Esophagus muscularis mucosa (tissue), 4 donors: ENCODE data around the gene IPPK. TPM values are rescaled to one million over a fixed set of nuclear protein-coding genes. Genes with fewer than 3 reads are reported as not detected.

Experiments used
- DNase-seq: peaks from one replicate; pipeline ENCODE4 v3.0.0-alpha.2; 2017; ENCODE audit errors: extremely low spot score
- H3K27ac ChIP-seq, 4 donors: fragments of 200-600 bp; sonication (generic); replicated peaks in 1 of 4; 1 replicate in 3 of 4; 2 replicates in 1 of 4; pipeline ENCODE4 v1.5.1; 2016 to 2019; ENCODE audit warnings: mild to moderate bottlenecking in 1 of 4
- H3K27me3 ChIP-seq, 4 donors: fragments of 200-600 bp; sonication (generic); one replicate each; pipeline versions ENCODE4 v1.5.1 to v1.6.0; 2016 to 2019
- H3K36me3 ChIP-seq, 4 donors: fragments of 200-600 bp; sonication (generic); one replicate each; pipeline ENCODE4 v1.5.1; 2016 to 2019
- H3K4me1 ChIP-seq, 4 donors: fragments of 200-600 bp; sonication (generic); one replicate each; pipeline ENCODE4 v1.5.1; 2016 to 2019
- H3K4me3 ChIP-seq, 4 donors: fragments of 200-600 bp; sonication (generic); 1 replicate in 2 of 4; 2 replicates in 2 of 4; pipeline ENCODE4 v1.5.1; 2016 to 2019; ENCODE audit warnings: mild to moderate bottlenecking in 4 of 4, moderate library complexity in 1 of 4
- H3K9me3 ChIP-seq, 4 donors: fragments of 200-600 bp; sonication (generic); 1 replicate in 3 of 4; 2 replicates in 1 of 4; pipeline ENCODE4 v1.5.1; 2016 to 2019
- CTCF ChIP-seq, 3 experiments: fragments of 200-600 bp in 2 of 3; fragments of 450-650 bp in 1 of 3; sonication (generic) in 2 of 3; IDR thresholded peaks; one replicate each; pipeline ENCODE4 v1.5.1; 2017 to 2019; ENCODE audit warnings: antibody characterized with exemption in 3 of 3, mild to moderate bottlenecking in 2 of 3, moderate library complexity in 1 of 3
- EP300 ChIP-seq: sonication (generic); formaldehyde crosslinking; IDR thresholded peaks from one replicate; pipeline ENCODE4 v1.6.1; 2017; ENCODE audit warnings: antibody characterized with exemption
- POLR2A ChIP-seq: fragments of 450-650 bp; IDR thresholded peaks from one replicate; pipeline ENCODE4 v1.6.1; 2017; ENCODE audit warnings: antibody characterized with exemption, moderate library complexity, mild to moderate bottlenecking, low read depth
- POLR2AphosphoS5 ChIP-seq, 2 donors: sonication (generic); formaldehyde crosslinking; IDR thresholded peaks; one replicate each; pipeline ENCODE4 v1.6.1; 2017; ENCODE audit warnings: antibody characterized with exemption in 2 of 2
- WGBS: methylation state at CpG from one replicate; pipeline ENCODE4 v1.1.5; 2018; 5-methylcytosine and 5-hydroxymethylcytosine counted together
- intact Hi-C: fragments of 100-400 bp; cut with DNase I; formaldehyde crosslinking; loops from one replicate; pipeline ENCODE4 v1.15.1; 2023
- total RNA-seq, 4 donors: library from RNA; depleted of rRNA; stranded (reverse); fragments of >200 nt; gene quantifications; one replicate each; pipeline versions ENCODE4 v1.1.0 to v1.2.1, GENCODE V29; 2016

The IPPK gene
- total RNA-seq, 4 donors from 2014 or later: 5.0 to 8.4 (median 6.1) TPM

- TF ChIP-seq EP300 (no peak), POLR2AphosphoS5 (IDR thresholded peaks at IDR 0.05) (no peak)
- intact Hi-C loops: no loop called here
- Histone ChIP-seq H3K4me1 (peaks cover 0 to 18% (median 16%) of the 10 kb centered on the region in 4 donors), H3K9me3 (peaks cover 0 to 5% (median 0%) of the 10 kb centered on the region in 4 donors), H3K27me3 (no peaks in the 10 kb centered on the region), H3K27ac (no peak overlapping the region), H3K36me3 (peaks cover 18 to 89% (median 76%) of the 10 kb centered on the region in 4 donors), H3K4me3 (no peak overlapping the region)
- 89% methylated on average over 11 of the region's 11 CpGs for WGBS
- peak; percentile 85 for DNase-seq
These were observed 22.1 kb downstream of the IPPK start for GRCh38 chr9:92647671-92648473.

GRCh38 chr9:92645041-92645440, 24.9 kb downstream of the IPPK start:
- peaks cover 0 to 5% (median 0%) of the 10 kb centered on the region in 4 donors for H3K9me3 ChIP-seq
- peaks cover 22 to 100% (median 93%) of the 10 kb centered on the region in 4 donors for H3K36me3 ChIP-seq
- H3K4me3 ChIP-seq: no peak overlapping the region
- intact Hi-C loops: no loop called here
- H3K4me1 ChIP-seq: no peaks in the 10 kb centered on the region
- H3K27me3 ChIP-seq: no peaks in the 10 kb centered on the region
- 97% methylated on average over 4 of the region's 4 CpGs for WGBS
- DNase-seq: peak; percentile 81
- H3K27ac ChIP-seq: no peak overlapping the region
- TF ChIP-seq CTCF (IDR thresholded peaks at IDR 0.05): no peak
- TF ChIP-seq POLR2AphosphoS5 (IDR thresholded peaks at IDR 0.05): no peak
- TF ChIP-seq EP300: no peak
- TF ChIP-seq POLR2A: no peak

- 90% methylated on average over 7 of the region's 7 CpGs for WGBS
- Histone ChIP-seq H3K27me3 (no peaks in the 10 kb centered on the region), H3K27ac (no peak overlapping the region), H3K36me3 (peaks cover 22 to 100% (median 98%) of the 10 kb centered on the region in 4 donors), H3K9me3 (peaks cover 0 to 5% (median 0%) of the 10 kb centered on the region in 4 donors), H3K4me1 (no peaks in the 10 kb centered on the region), H3K4me3 (no peak overlapping the region)
- no peak for TF ChIP-seq POLR2A
- TF ChIP-seq EP300: no peak
- no peak for TF ChIP-seq CTCF (IDR thresholded peaks at IDR 0.05)
- TF ChIP-seq POLR2AphosphoS5 (IDR thresholded peaks at IDR 0.05): no peak
- DNase-seq: peak; percentile 88
- intact Hi-C loops: no loop called here
These were observed 25.7 kb downstream of the IPPK start for GRCh38 chr9:92644278-92644677.

GRCh38 chr9:92642564-92642963, 27.4 kb downstream of the IPPK start:
- H3K27me3 ChIP-seq: no peaks in the 10 kb centered on the region
- H3K9me3 ChIP-seq: peaks cover 0 to 5% (median 0%) of the 10 kb centered on the region in 4 donors
- 95% methylated on average over 6 of the region's 7 CpGs for WGBS
- H3K4me3 ChIP-seq: no peak overlapping the region
- DNase-seq: no peak
- intact Hi-C loops: no loop called here
- no peaks in the 10 kb centered on the region for H3K4me1 ChIP-seq
- TF ChIP-seq POLR2AphosphoS5 (IDR thresholded peaks at IDR 0.05): no peak
- no peak for TF ChIP-seq CTCF (IDR thresholded peaks at IDR 0.05)
- no peak for TF ChIP-seq EP300
- TF ChIP-seq POLR2A: no peak
- H3K36me3 ChIP-seq: peaks cover 23 to 100% (median 97%) of the 10 kb centered on the region in 4 donors
- no peak overlapping the region for H3K27ac ChIP-seq

- intact Hi-C loops: no loop called here
- WGBS: 97% methylated on average over 2 of the region's 8 CpGs
- TF ChIP-seq EP300: no peak
- no peak for TF ChIP-seq POLR2AphosphoS5 (IDR thresholded peaks at IDR 0.05)
- no peak for TF ChIP-seq CTCF (IDR thresholded peaks at IDR 0.05)
- TF ChIP-seq POLR2A: no peak
- DNase-seq: peak; percentile 47
- Histone ChIP-seq H3K27ac (no peak overlapping the region), H3K4me1 (no peaks in the 10 kb centered on the region), H3K9me3 (peaks cover 0 to 5% (median 0%) of the 10 kb centered on the region in 4 donors), H3K4me3 (no peak overlapping the region), H3K36me3 (peaks cover 27 to 100% (median 97%) of the 10 kb centered on the region in 4 donors), H3K27me3 (no peaks in the 10 kb centered on the region)
These were observed 27.9 kb downstream of the IPPK start for GRCh38 chr9:92642041-92642451.
